NB4 (cell line): Measurements from ENCODE around the gene MT1G.
A peak's percentile ranks its signal among the peaks of the same experiment; 100 is the strongest.

Source experiments
- DNase-seq: peaks from one replicate; pipeline ENCODE4 v3.0.0; 2010; ENCODE audit warnings: low read depth
- H3K4me3 ChIP-seq: one replicate; pipeline ENCODE4 v1.5.1; 2011; ENCODE audit warnings: mild to moderate bottlenecking, low read depth, low read length, moderate library complexity
- CTCF ChIP-seq: IDR thresholded peaks from one replicate; pipeline ENCODE4 v1.5.1; 2012; ENCODE audit warnings: low read depth, low read length
- MYC ChIP-seq: IDR thresholded peaks from 2 replicates; pipeline ENCODE4 v1.6.1; 2011; ENCODE audit warnings: low read depth, low read length
- POLR2A ChIP-seq: IDR thresholded peaks from 2 replicates; pipeline ENCODE4 v1.6.1; 2011; ENCODE audit warnings: mild to moderate bottlenecking; ENCODE audit not compliant: insufficient read length; ENCODE audit errors: extremely low read depth
- TF ChIP-seq, protein P1 (sequence below): IDR thresholded peaks from 2 replicates; pipeline ENCODE4 v1.6.1; 2011; ENCODE audit warnings: low read depth, low read length

Gene MT1G

DNA sequence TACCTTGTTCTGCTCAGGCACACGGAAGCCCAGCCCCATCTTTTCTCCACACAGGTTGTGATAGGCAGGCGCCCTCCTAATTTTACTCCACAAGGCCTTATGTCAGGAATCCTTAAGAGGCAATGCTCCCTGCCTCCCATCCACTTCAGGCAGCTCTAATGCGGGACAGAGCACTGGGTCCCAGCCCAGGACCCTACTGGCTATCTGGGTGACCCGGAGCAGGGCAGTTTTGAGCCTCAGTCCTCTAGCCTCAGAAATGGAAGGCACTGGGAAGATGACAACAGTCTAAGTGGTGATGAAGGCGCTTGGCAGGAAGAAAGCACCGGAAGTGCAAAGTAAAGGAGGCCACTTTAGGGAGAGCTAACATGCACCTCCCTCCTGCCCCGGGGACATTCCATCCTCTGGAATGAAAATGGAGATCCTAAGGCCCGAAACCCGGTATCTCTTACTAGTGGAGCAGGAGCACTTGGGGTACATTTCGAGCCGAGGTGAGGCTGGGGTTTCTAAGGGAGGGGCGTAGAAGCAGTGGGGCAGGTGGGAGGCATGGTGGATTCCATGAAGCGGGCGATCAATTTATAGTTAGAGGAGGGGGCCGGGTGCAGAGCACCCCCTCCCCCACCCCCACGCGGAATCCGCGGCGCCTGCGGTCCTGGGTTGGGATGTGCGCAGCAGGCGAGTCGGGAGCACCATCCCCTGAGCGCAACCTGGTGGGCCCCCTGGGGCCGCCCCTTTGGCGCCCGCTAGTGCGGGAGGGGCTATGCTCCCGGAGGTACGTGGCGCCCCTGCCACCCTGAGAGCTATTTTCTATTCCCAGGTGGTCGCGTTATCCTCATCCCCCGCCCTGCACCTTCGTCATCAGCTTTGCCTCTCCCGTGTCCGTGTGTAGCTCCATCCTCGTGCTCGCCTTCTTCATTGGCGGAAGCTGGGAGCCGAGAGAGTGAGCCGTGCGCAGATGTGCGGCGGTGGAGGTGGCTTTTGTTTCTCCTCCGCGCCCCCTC lies 5.2 kb downstream of the MT1G start:
- TF ChIP-seq MYC (no peak), CTCF (no peak), POLR2A (no peak)
- TF ChIP-seq, protein P1, sequence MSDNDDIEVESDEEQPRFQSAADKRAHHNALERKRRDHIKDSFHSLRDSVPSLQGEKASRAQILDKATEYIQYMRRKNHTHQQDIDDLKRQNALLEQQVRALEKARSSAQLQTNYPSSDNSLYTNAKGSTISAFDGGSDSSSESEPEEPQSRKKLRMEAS: no peak
- DNase-seq: no peak
- no peak overlapping the region for H3K4me3 ChIP-seq

DNA sequence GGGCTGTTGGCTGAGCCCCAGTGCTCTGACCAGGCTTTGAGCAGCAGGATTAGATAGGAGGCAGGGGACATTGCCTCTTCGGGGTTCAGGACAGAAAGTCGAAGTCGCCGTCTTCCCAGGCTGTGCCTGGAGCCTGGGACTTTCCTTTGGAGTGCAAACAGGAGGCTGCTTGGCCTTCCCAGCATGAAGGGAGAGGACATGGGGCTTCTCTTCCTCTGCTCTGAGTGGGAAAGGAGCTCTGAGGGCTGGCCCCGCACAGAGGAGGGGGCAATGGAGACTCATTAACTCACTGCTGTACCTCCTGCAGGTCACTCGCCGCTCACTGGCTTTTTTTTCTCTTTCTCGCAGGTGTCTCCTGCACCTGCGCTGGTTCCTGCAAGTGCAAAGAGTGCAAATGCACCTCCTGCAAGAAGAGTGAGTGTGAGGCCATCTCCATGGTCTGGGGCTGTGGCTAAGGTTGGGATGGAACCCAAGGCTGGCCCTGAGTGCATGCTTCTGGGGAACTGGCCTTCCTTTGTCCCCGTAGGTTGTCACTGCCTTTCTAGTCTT lies 9.5 kb downstream of the MT1G start:
- no peak for DNase-seq
- TF ChIP-seq MYC (no peak), CTCF (no peak), POLR2A (no peak)
- TF ChIP-seq, protein P1: no peak
- H3K4me3 ChIP-seq: peak overlapping the region; percentile 86

GRCh38 chr16:56657555-56658326 lies 10.1 kb downstream of the MT1G start, which contains the start of gene MT1F:
Gene MT1F, plus strand, starts transcription at chr16:56657959. Its CDS starts 100 bp downstream, at chr16:56658059.
- H3K4me3 ChIP-seq: peak within 1 kb of the TSS; percentile 86
- peak; percentile 90 for DNase-seq

GRCh38 chr16:56653218-56653617 lies 14.6 kb downstream of the MT1G start:
- H3K4me3 ChIP-seq: no peak overlapping the region
- TF ChIP-seq POLR2A (no peak), MYC (no peak), CTCF (no peak)
- TF ChIP-seq, protein P1: no peak
- no peak for DNase-seq

More at GRCh38 chr16:56657555-56658326, 10.1 kb downstream of the MT1G start, which contains the start of gene MT1F:
- TF ChIP-seq, protein P1: no peak
- TF ChIP-seq CTCF (no peak), POLR2A (peak; percentile 24), MYC (no peak)

DNA sequence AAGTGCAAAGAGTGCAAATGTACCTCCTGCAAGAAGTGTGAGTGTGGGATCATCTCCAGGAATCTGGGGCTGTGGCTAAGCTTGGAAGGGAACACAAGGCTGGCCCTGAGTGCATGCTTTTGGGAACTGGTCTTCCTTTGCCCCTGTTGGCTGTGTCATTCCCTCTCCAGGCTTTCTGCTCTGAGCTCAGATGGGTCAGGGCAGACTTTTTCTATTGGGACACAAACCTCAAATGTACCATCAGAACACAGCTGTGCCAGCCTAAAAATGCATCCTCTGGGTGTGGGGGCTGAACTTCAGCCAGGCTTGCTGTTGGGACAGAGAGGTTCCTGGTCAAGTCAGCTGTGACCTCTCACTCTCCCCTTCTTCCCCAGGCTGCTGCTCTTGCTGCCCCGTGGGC lies 15.3 kb downstream of the MT1G start:
- TF ChIP-seq CTCF (no peak), POLR2A (no peak), MYC (no peak)
- TF ChIP-seq, protein P1: no peak
- no peak overlapping the region for H3K4me3 ChIP-seq
- DNase-seq: no peak
